HFFc6 (cell line): ENCODE measurements around the gene PKP4. TPM values are rescaled to one million over a fixed set of nuclear protein-coding genes. Genes with fewer than 3 reads are reported as not detected.

ENCODE experiments used
- DNase-seq: peaks from one replicate; pipeline ENCODE4 v3.0.0-alpha.2; 2018
- H3K27ac Mint-ChIP-seq: 2 replicates; pipeline ENCODE4 v1.8.0; 2020; ENCODE audit warnings: mild to moderate bottlenecking, mixed read lengths
- H3K27me3 Mint-ChIP-seq: 2 replicates; pipeline ENCODE4 v1.8.0; 2021; ENCODE audit warnings: mild to moderate bottlenecking, moderate library complexity, mixed read lengths; ENCODE audit not compliant: insufficient read depth
- H3K36me3 Mint-ChIP-seq: 2 replicates; pipeline ENCODE4 v1.8.0; 2021; ENCODE audit warnings: low read depth, mixed read lengths
- H3K4me1 Mint-ChIP-seq: 2 replicates; pipeline ENCODE4 v1.8.0; 2020; ENCODE audit warnings: low read depth, mixed read lengths
- H3K4me3 Mint-ChIP-seq: 2 replicates; pipeline ENCODE4 v1.8.0; 2020; ENCODE audit warnings: mild to moderate bottlenecking, moderate library complexity, mixed read lengths
- H3K9me3 Mint-ChIP-seq: 2 replicates; pipeline ENCODE4 v1.8.0; 2020; ENCODE audit warnings: mild to moderate bottlenecking, mixed read lengths
- CTCF ChIP-seq: fragments of 200-600 bp; sonication (generic); IDR thresholded peaks from 2 replicates; pipeline ENCODE4 v1.5.0; 2021; ENCODE audit warnings: antibody characterized with exemption, mild to moderate bottlenecking
- total RNA-seq, 6 experiments: library from RNA; stranded (reverse); fragmentation: NEBNext Ultra II Directional; extraction: Animal tissue kit (Norgen Biotek cat#: 25700); gene quantifications; 2 replicates in 1 of 6; 3 replicates in 5 of 6; pipeline ENCODE4 v1.2.3, GENCODE V29; 2021

PKP4 gene
- total RNA-seq, 6 experiments from 2014 or later: 35.9 to 48.9 (median 43.5) TPM

GRCh38 chr2:158580760-158581159 lies 124.0 kb downstream of the PKP4 start:
- Mint-ChIP-seq H3K27me3 (no peaks in the 10 kb centered on the region; the same call in 1 of the 2 replicates), H3K4me1 (peaks cover 17% of the 10 kb centered on the region), H3K4me3 (no peak overlapping the region), H3K36me3 (peaks cover 21% of the 10 kb centered on the region; the same call in 1 of the 2 replicates), H3K27ac (no peak overlapping the region), H3K9me3 (no peaks in the 10 kb centered on the region)
- DNase-seq: no peak
- TF ChIP-seq CTCF: no peak

DNA sequence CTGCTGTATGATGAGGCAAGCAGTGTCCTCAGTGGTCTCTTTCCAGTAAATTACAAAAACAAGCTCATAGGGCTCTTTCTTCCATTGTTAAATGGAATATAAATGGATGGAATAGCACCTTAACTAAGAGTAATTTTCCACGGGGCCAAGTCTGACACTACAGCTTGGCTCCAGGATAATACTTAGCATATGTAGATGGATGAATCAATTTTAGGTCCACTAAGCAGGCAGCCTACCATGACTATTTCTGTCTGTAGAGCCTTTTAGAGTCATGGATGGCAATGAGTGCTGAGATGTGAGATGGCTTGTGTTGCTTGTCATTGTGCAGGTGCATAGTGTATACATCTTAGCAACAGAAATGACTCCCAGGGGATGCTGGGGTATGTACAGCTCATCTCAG lies 125.9 kb downstream of the PKP4 start:
- no peak for DNase-seq
- H3K4me3 Mint-ChIP-seq: no peak overlapping the region
- H3K4me1 Mint-ChIP-seq: peaks cover 21% of the 10 kb centered on the region
- no peak for TF ChIP-seq CTCF
- H3K27ac Mint-ChIP-seq: no peak overlapping the region
- peaks cover 21% of the 10 kb centered on the region; the same call in 1 of the 2 replicates for H3K36me3 Mint-ChIP-seq
- H3K9me3 Mint-ChIP-seq: no peaks in the 10 kb centered on the region
- no peaks in the 10 kb centered on the region; the same call in 1 of the 2 replicates for H3K27me3 Mint-ChIP-seq

- H3K4me1 Mint-ChIP-seq: peaks cover 21% of the 10 kb centered on the region
- H3K9me3 Mint-ChIP-seq: no peaks in the 10 kb centered on the region
- no peak for TF ChIP-seq CTCF
- DNase-seq: no peak
- peaks cover 21% of the 10 kb centered on the region for H3K36me3 Mint-ChIP-seq
- H3K27me3 Mint-ChIP-seq: no peaks in the 10 kb centered on the region; the same call in 1 of the 2 replicates
- H3K27ac Mint-ChIP-seq: no peak overlapping the region
- no peak overlapping the region for H3K4me3 Mint-ChIP-seq
These were observed 127.2 kb downstream of the PKP4 start for GRCh38 chr2:158583923-158584322.

DNA sequence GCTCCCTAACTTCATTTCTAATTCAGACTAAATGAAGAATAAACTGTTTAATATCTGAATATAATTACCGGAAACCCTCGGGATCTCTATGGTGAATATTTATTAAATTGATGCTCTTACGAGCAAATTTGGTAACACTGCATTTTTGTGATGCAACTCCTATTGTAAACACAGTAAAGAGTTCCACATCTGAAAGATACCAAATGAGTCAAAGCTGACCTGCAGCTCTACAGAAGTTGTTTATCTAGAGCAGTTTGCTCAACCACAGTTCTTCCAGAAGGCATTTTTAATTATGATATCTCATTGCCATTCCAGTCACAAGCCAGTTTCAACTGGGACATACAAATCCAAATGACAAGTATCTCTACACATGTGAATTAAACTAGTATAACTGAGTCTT lies 129.7 kb downstream of the PKP4 start:
- TF ChIP-seq CTCF: no peak
- DNase-seq: peak; percentile 83
- H3K27me3 Mint-ChIP-seq: no peaks in the 10 kb centered on the region
- peak overlapping the region; percentile 67 for H3K27ac Mint-ChIP-seq
- no peaks in the 10 kb centered on the region for H3K9me3 Mint-ChIP-seq
- peaks cover 13% of the 10 kb centered on the region for H3K36me3 Mint-ChIP-seq
- peaks cover 21% of the 10 kb centered on the region for H3K4me1 Mint-ChIP-seq
- H3K4me3 Mint-ChIP-seq: peak overlapping the region; percentile 9; the same call in 1 of the 2 replicates

- H3K9me3 Mint-ChIP-seq: no peaks in the 10 kb centered on the region
- no peak for DNase-seq
- no peak overlapping the region for H3K27ac Mint-ChIP-seq
- no peak overlapping the region for H3K4me3 Mint-ChIP-seq
- no peaks in the 10 kb centered on the region for H3K27me3 Mint-ChIP-seq
- H3K4me1 Mint-ChIP-seq: peaks cover 21% of the 10 kb centered on the region
- TF ChIP-seq CTCF: no peak
- peaks cover 9% of the 10 kb centered on the region for H3K36me3 Mint-ChIP-seq
These were observed 132.6 kb downstream of the PKP4 start for GRCh38 chr2:158589303-158589702.
